H9 (cell line): Measurements from ENCODE around the gene KDM4C. TPM values are rescaled to one million over a fixed set of nuclear protein-coding genes. Genes with fewer than 3 reads are reported as not detected.

ENCODE experiments used
- DNase-seq: peaks from one replicate; pipeline ENCODE4 v3.0.0-alpha.2; 2017
- H2AFZ ChIP-seq: one replicate; pipeline ENCODE4 v1.6.1; 2013; ENCODE audit warnings: mild to moderate bottlenecking, low read length, control low read depth, moderate library complexity
- H2AK5ac ChIP-seq: 2 replicates; pipeline ENCODE4 v1.6.1; 2013; ENCODE audit warnings: low read length, control low read depth, mixed read lengths; ENCODE audit not compliant: insufficient read length
- H2BK120ac ChIP-seq: one replicate; pipeline ENCODE4 v1.6.1; 2013; ENCODE audit warnings: low read depth, mild to moderate bottlenecking, low read length, control low read depth, inconsistent platforms; ENCODE audit not compliant: poor library complexity, severe bottlenecking
- H2BK12ac ChIP-seq: 2 replicates; pipeline ENCODE4 v1.6.1; 2013; ENCODE audit warnings: low read length, control low read depth, mixed read lengths, low read depth; ENCODE audit not compliant: insufficient read length
- H2BK15ac ChIP-seq: 2 replicates; pipeline ENCODE4 v1.6.1; 2013; ENCODE audit warnings: low read depth, low read length, control low read depth
- H2BK20ac ChIP-seq: one replicate; pipeline ENCODE4 v1.6.1; 2013; ENCODE audit warnings: low read depth, mild to moderate bottlenecking, low read length, control low read depth, inconsistent platforms; ENCODE audit not compliant: poor library complexity, severe bottlenecking
- H2BK5ac ChIP-seq: 2 replicates; pipeline ENCODE4 v1.6.1; 2013; ENCODE audit warnings: low read length, control low read depth, mixed read lengths; ENCODE audit not compliant: insufficient read length
- H3K14ac ChIP-seq: 2 replicates; pipeline ENCODE4 v1.6.1; 2013; ENCODE audit warnings: low read length, control low read depth; ENCODE audit not compliant: insufficient read depth
- H3K18ac ChIP-seq: 2 replicates; pipeline ENCODE4 v1.6.1; 2013; ENCODE audit warnings: low read depth, mild to moderate bottlenecking, mixed read lengths, low read length, control low read depth; ENCODE audit not compliant: insufficient read length
- H3K23ac ChIP-seq: 2 replicates; pipeline ENCODE4 v1.6.1; 2013; ENCODE audit warnings: low read length, control low read depth, mixed read lengths, low read depth; ENCODE audit not compliant: insufficient read length
- H3K23me2 ChIP-seq: 2 replicates; pipeline ENCODE4 v1.6.1; 2013; ENCODE audit warnings: low read depth, mild to moderate bottlenecking, mixed read lengths, low read length, control low read depth; ENCODE audit not compliant: insufficient read length, poor library complexity, severe bottlenecking
- H3K27ac ChIP-seq: 2 replicates; pipeline ENCODE4 v1.5.1; 2013; ENCODE audit warnings: low read length, control low read depth, mixed read lengths, low read depth; ENCODE audit not compliant: insufficient read length
- H3K27me3 ChIP-seq: 2 replicates; pipeline ENCODE4 v1.6.1; 2013; ENCODE audit warnings: low read length, control low read depth, inconsistent platforms; ENCODE audit not compliant: insufficient read depth
- H3K4ac ChIP-seq: 2 replicates; pipeline ENCODE4 v1.6.1; 2013; ENCODE audit warnings: low read depth, mild to moderate bottlenecking, control low read depth, inconsistent platforms, low read length, moderate library complexity
- H3K4me1 ChIP-seq: 2 replicates; pipeline ENCODE4 v1.6.1; 2013; ENCODE audit warnings: low read length, control low read depth, inconsistent platforms; ENCODE audit not compliant: insufficient read depth
- H3K4me2 ChIP-seq: 2 replicates; pipeline ENCODE4 v1.6.1; 2013; ENCODE audit warnings: low read length, control low read depth, mixed read lengths; ENCODE audit not compliant: insufficient read length, insufficient read depth
- H3K56ac ChIP-seq: 2 replicates; pipeline ENCODE4 v1.6.1; 2013; ENCODE audit warnings: low read depth, mild to moderate bottlenecking, mixed read lengths, low read length, control low read depth; ENCODE audit not compliant: insufficient read length
- H3K79me1 ChIP-seq: 2 replicates; pipeline ENCODE4 v1.6.1; 2013; ENCODE audit warnings: low read depth, mild to moderate bottlenecking, moderate library complexity, low read length, control low read depth, inconsistent platforms; ENCODE audit not compliant: insufficient read depth, poor library complexity, severe bottlenecking
- H3K79me2 ChIP-seq: 2 replicates; pipeline ENCODE4 v1.6.1; 2013; ENCODE audit warnings: low read length, control low read depth, inconsistent platforms; ENCODE audit not compliant: insufficient read depth
- H3K9ac ChIP-seq: 2 replicates; pipeline ENCODE4 v1.6.1; 2013; ENCODE audit warnings: low read length, control low read depth, mixed read lengths; ENCODE audit not compliant: insufficient read length; ENCODE audit errors: extremely low read depth
- H3K9me3 ChIP-seq: one replicate; pipeline ENCODE4 v1.6.1; 2013; ENCODE audit warnings: low read depth, low read length, inconsistent platforms; ENCODE audit not compliant: control insufficient read depth
- H3T11ph ChIP-seq: one replicate; pipeline ENCODE4 v1.6.1; 2013; ENCODE audit warnings: mild to moderate bottlenecking, low read length, control low read depth, inconsistent platforms
- H4K20me1 ChIP-seq: one replicate; pipeline ENCODE4 v1.6.1; 2013; ENCODE audit not compliant: control insufficient read depth, insufficient read length, insufficient read depth
- H4K5ac ChIP-seq: 2 replicates; pipeline ENCODE4 v1.6.1; 2013; ENCODE audit warnings: low read depth, mild to moderate bottlenecking, mixed read lengths, low read length, control low read depth; ENCODE audit not compliant: insufficient read length
- H4K8ac ChIP-seq: replicated peaks from 2 replicates; pipeline ENCODE4 v1.6.1; 2013; ENCODE audit warnings: low read length, control low read depth, mixed read lengths, low read depth; ENCODE audit not compliant: insufficient read length
- H4K91ac ChIP-seq: 2 replicates; pipeline ENCODE4 v1.6.1; 2013; ENCODE audit warnings: low read depth, mild to moderate bottlenecking, moderate library complexity, mixed read lengths, low read length, control low read depth; ENCODE audit not compliant: insufficient read length
- H3K27ac Mint-ChIP-seq, 3 experiments: 2 replicates in 2 of 3; 3 replicates in 1 of 3; pipeline ENCODE4 v1.8.0; 2020 to 2021; ENCODE audit warnings: mixed read lengths in 3 of 3, mild to moderate bottlenecking in 1 of 3, moderate library complexity in 1 of 3
- H3K27me3 Mint-ChIP-seq: 2 replicates; pipeline ENCODE4 v1.8.0; 2021; ENCODE audit warnings: low read depth, mild to moderate bottlenecking, moderate library complexity, mixed read lengths
- H3K36me3 Mint-ChIP-seq, 3 experiments: 2 replicates in 2 of 3; 3 replicates in 1 of 3; pipeline ENCODE4 v1.8.0; 2020 to 2021; ENCODE audit warnings: low read depth in 3 of 3, mixed read lengths in 3 of 3; ENCODE audit not compliant: insufficient read depth in 1 of 3
- H3K4me1 Mint-ChIP-seq, 2 experiments: 2 replicates each; pipeline ENCODE4 v1.8.0; 2020; ENCODE audit warnings: mixed read lengths in 2 of 2
- H3K4me3 Mint-ChIP-seq, 2 experiments: 2 replicates in 1 of 2; 3 replicates in 1 of 2; pipeline ENCODE4 v1.8.0; 2020 to 2021; ENCODE audit warnings: mild to moderate bottlenecking in 2 of 2, mixed read lengths in 2 of 2, moderate library complexity in 1 of 2
- H3K9me3 Mint-ChIP-seq, 2 experiments: 2 replicates in 1 of 2; 3 replicates in 1 of 2; pipeline ENCODE4 v1.8.0; 2020; ENCODE audit warnings: mild to moderate bottlenecking in 2 of 2, mixed read lengths in 2 of 2, moderate library complexity in 1 of 2
- CTCF ChIP-seq: fragments of 200-600 bp; sonication (generic); conservative IDR thresholded peaks from 3 replicates; pipeline ENCODE4 v1.8.0; 2021; ENCODE audit warnings: antibody characterized with exemption, mild to moderate bottlenecking
- WGBS: extraction: QIAGEN DNeasy Blood & Tissue Kit; methylation state at CpG from one replicate; pipeline ENCODE4 v1.1.7; 2013; ENCODE audit warnings: missing lambda C conversion rate, low lambda C conversion rate, mixed read lengths; ENCODE audit not compliant: insufficient read length; ENCODE audit errors: extremely low coverage; 5-methylcytosine and 5-hydroxymethylcytosine counted together
- total RNA-seq: library from RNA; stranded (reverse); gene quantifications from 2 replicates; pipeline ENCODE4 v1.2.1, GENCODE V29; 2021

The KDM4C gene
- total RNA-seq, 1 experiment from 2014 or later, result 24.0 TPM

- Histone ChIP-seq H3K14ac (no peak overlapping the region), H2AFZ (no peak overlapping the region), H4K8ac (no peak overlapping the region), H2AK5ac (no peak overlapping the region), H3K9me3 (no peaks in the 10 kb centered on the region), H3K56ac (no peak overlapping the region), H3K23me2 (no peaks in the 10 kb centered on the region), H3K4me2 (no peak overlapping the region), H4K20me1 (no peaks in the 10 kb centered on the region), H3K4me1 (peaks cover 2% of the 10 kb centered on the region; the same call in 1 of the 2 replicates), H4K5ac (no peak overlapping the region), H3K27me3 (peaks cover 10% of the 10 kb centered on the region; the same call in 1 of the 2 replicates), H3K79me2 (no peaks in the 10 kb centered on the region), H3K18ac (no peak overlapping the region), H3T11ph (no peak overlapping the region), H3K9ac (no peak overlapping the region), H3K27ac (no peak overlapping the region), H2BK15ac (no peak overlapping the region), H4K91ac (no peak overlapping the region), H3K79me1 (no peaks in the 10 kb centered on the region), H3K23ac (no peak overlapping the region), H2BK5ac (no peak overlapping the region), H2BK12ac (no peak overlapping the region), H2BK120ac (no peak overlapping the region), H2BK20ac (no peak overlapping the region), H3K4ac (no peak overlapping the region)
- Mint-ChIP-seq H3K4me3 (no peak overlapping the region), H3K36me3 (no peaks in the 10 kb centered on the region), H3K4me1 (peaks cover 39 to 58% of the 10 kb centered on the region in 2 experiments), H3K9me3 (peaks cover 0 to 2% of the 10 kb centered on the region in 2 experiments; a peak in 1 of 5 replicates), H3K27ac (no peak overlapping the region), H3K27me3 (peaks cover 40% of the 10 kb centered on the region)
- no CpG with 5 or more reads among the region's 3 CpGs for WGBS
- TF ChIP-seq CTCF, result no peak
- no peak for DNase-seq
Observed at GRCh38 chr9:7209990-7210389, 452.2 kb downstream of the KDM4C start.
